HCT116 (cell line): Measurements from ENCODE around the gene PLCL2. TPM values are rescaled to one million over a fixed set of nuclear protein-coding genes. Genes with fewer than 3 reads are reported as not detected.

Experiments
- ATAC-seq: fragments of 200-7000 bp; cut with Tn5 transposase; 2 replicates; pipeline ENCODE4 v1.9.1; 2020; ENCODE audit warnings: mild to moderate bottlenecking, moderate library complexity
- BruUV-seq: library from RNA; stranded (reverse); fragments of 400-500 nt; replicated peaks from 2 replicates; lab custom pipeline; 2021; lab: Mats Ljungman, UMichigan
- CTCF ChIA-PET: fragments of 300-600 bp; sonication (Branson Sonifier 250); formaldehyde crosslinking; loops from one replicate; lab custom pipeline; 2021; ENCODE audit warnings: antibody characterized with exemption; lab: Charles Lee
- POLR2A ChIA-PET: fragments of 300-600, 350-600 bp; sonication (Branson Sonifier 250); formaldehyde crosslinking; loops from one replicate; lab custom pipeline; 2021; ENCODE audit warnings: antibody characterized with exemption; lab: Charles Lee
- RAD21 ChIA-PET, 2 experiments: fragments of 300-600 bp; sonication (Branson Sonifier 250); formaldehyde crosslinking; loops; one replicate each; lab custom pipeline; 2023; ENCODE audit warnings: low total read pairs in 2 of 2; ENCODE audit not compliant: uncharacterized antibody in 2 of 2, unreplicated experiment in 2 of 2, low non-redundant PET in 1 of 2; lab: Charles Lee
- DNase-seq: peaks from one replicate; pipeline ENCODE4 v3.0.0-alpha.2; 2010; ENCODE audit warnings: low read depth, low spot score
- H2AFZ ChIP-seq: fragments of 200-600 bp; shearing (Covaris generic), sonication (generic); 2 replicates; pipeline ENCODE4 v1.6.1; 2017; ENCODE audit warnings: low read depth, mixed run types, mixed read lengths, antibody characterized with exemption, low read length; ENCODE audit not compliant: poor library complexity, severe bottlenecking
- H3K27ac ChIP-seq: 2 replicates; pipeline ENCODE4 v1.5.1; 2012; ENCODE audit warnings: low read depth, low read length
- H3K27me3 ChIP-seq: fragments of 200-600 bp; sonication (generic); 2 replicates; pipeline ENCODE4 v1.6.1; 2016; ENCODE audit warnings: mixed run types, low read length, mixed read lengths; ENCODE audit not compliant: insufficient read depth
- H3K36me3 ChIP-seq, 2 experiments: fragments of 200-500 bp in 1 of 2; fragments of 200-600 bp in 1 of 2; sonication (Bioruptor generic) in 1 of 2; sonication (generic) in 1 of 2; 2 replicates each; pipeline versions ENCODE4 v1.5.1 to v1.6.1; 2014 to 2016; ENCODE audit warnings: low read length in 2 of 2, inconsistent platforms in 1 of 2, mixed read lengths in 1 of 2, mixed run types in 1 of 2; ENCODE audit not compliant: insufficient read depth in 2 of 2, control insufficient read depth in 1 of 2
- H3K4me1 ChIP-seq, 2 experiments: fragments of 200-600 bp in 1 of 2; sonication (generic) in 1 of 2; 2 replicates each; pipeline versions ENCODE4 v1.5.1 to v1.6.1; 2012 to 2017; ENCODE audit warnings: low read length in 2 of 2, inconsistent platforms in 1 of 2, mild to moderate bottlenecking in 1 of 2, mixed read lengths in 1 of 2, mixed run types in 1 of 2, moderate library complexity in 1 of 2; ENCODE audit not compliant: insufficient read depth in 2 of 2, control insufficient read depth in 1 of 2
- H3K4me2 ChIP-seq: fragments of 200-600 bp; sonication (generic); 2 replicates; pipeline ENCODE4 v1.6.1; 2017; ENCODE audit warnings: mixed run types, low read length, mixed read lengths
- H3K4me3 ChIP-seq, 2 experiments: fragments of 200-600 bp in 1 of 2; sonication (generic) in 1 of 2; replicated peaks in 1 of 2; 2 replicates each; pipeline ENCODE4 v1.5.1; 2011 to 2016; ENCODE audit warnings: low read length in 2 of 2, control low read depth in 1 of 2, low read depth in 1 of 2, mild to moderate bottlenecking in 1 of 2, mixed read lengths in 1 of 2, mixed run types in 1 of 2
- H3K79me2 ChIP-seq: fragments of 200-600 bp; sonication (generic); 2 replicates; pipeline ENCODE4 v1.6.1; 2017; ENCODE audit warnings: mild to moderate bottlenecking, mixed run types, low read length, moderate library complexity, mixed read lengths; ENCODE audit not compliant: insufficient read depth
- H3K9ac ChIP-seq: fragments of 200-600 bp; sonication (generic); 2 replicates; pipeline ENCODE4 v1.6.1; 2016; ENCODE audit warnings: low read length, mixed read lengths
- H3K9me2 ChIP-seq: fragments of 200-600 bp; sonication (generic), shearing (Covaris generic); 2 replicates; pipeline ENCODE4 v1.6.1; 2017; ENCODE audit warnings: mixed run types, mild to moderate bottlenecking, moderate library complexity; ENCODE audit not compliant: insufficient read depth
- H3K9me3 ChIP-seq, 2 experiments: fragments of 200-500 bp in 1 of 2; fragments of 200-600 bp in 1 of 2; sonication (Bioruptor generic) in 1 of 2; sonication (generic) in 1 of 2; 2 replicates each; pipeline ENCODE4 v1.6.1; 2014 to 2017; ENCODE audit warnings: low read length in 2 of 2, mixed read lengths in 2 of 2, inconsistent platforms in 1 of 2, low read depth in 1 of 2, mild to moderate bottlenecking in 1 of 2, mixed run types in 1 of 2, moderate library complexity in 1 of 2; ENCODE audit not compliant: control insufficient read depth in 1 of 2, insufficient read depth in 1 of 2
- H4K20me1 ChIP-seq: fragments of 200-600 bp; sonication (generic), shearing (Covaris generic); 2 replicates; pipeline ENCODE4 v1.6.1; 2017; ENCODE audit warnings: mixed run types, mild to moderate bottlenecking, moderate library complexity; ENCODE audit not compliant: insufficient read depth
- ATF3 ChIP-seq: IDR thresholded peaks from 2 replicates; pipeline ENCODE4 v1.6.1; 2012
- CEBPB ChIP-seq: IDR thresholded peaks from 2 replicates; pipeline ENCODE4 v1.6.1; 2012; ENCODE audit warnings: low read depth
- EGR1 ChIP-seq: IDR thresholded peaks from 2 replicates; pipeline ENCODE4 v1.6.1; 2012; ENCODE audit warnings: low read depth
- ELF1 ChIP-seq: IDR thresholded peaks from 2 replicates; pipeline ENCODE4 v1.6.1; 2012; ENCODE audit warnings: low read depth, borderline replicate concordance
- EZH2 ChIP-seq: fragments of 200-600 bp; sonication (generic); IDR thresholded peaks from 2 replicates; pipeline ENCODE4 v1.6.1; 2017; ENCODE audit warnings: antibody characterized with exemption, mixed run types
- FOSL1 ChIP-seq: IDR thresholded peaks from 2 replicates; pipeline ENCODE4 v1.6.1; 2012; ENCODE audit warnings: low read depth
- POLR2AphosphoS5 ChIP-seq: IDR thresholded peaks from 2 replicates; pipeline ENCODE4 v1.6.1; 2011; ENCODE audit warnings: mild to moderate bottlenecking, low read depth, low read length, moderate library complexity
- SIN3A ChIP-seq: IDR thresholded peaks from 2 replicates; pipeline ENCODE4 v1.6.1; 2012; ENCODE audit warnings: low read depth
- SP1 ChIP-seq: IDR thresholded peaks from 2 replicates; pipeline ENCODE4 v1.6.1; 2012; ENCODE audit warnings: low read depth
- YY1 ChIP-seq: IDR thresholded peaks from 2 replicates; pipeline ENCODE4 v1.6.1; 2011; ENCODE audit warnings: low read length, low read depth, moderate library complexity, mild to moderate bottlenecking; ENCODE audit not compliant: insufficient replicate concordance; ENCODE audit errors: extremely low read depth
- intact Hi-C: fragments of 100-400 bp; cut with micrococcal nuclease; formaldehyde crosslinking; loops from 2 replicates; pipeline ENCODE4 v1.10.0; 2022
- total RNA-seq: library from RNA; stranded (reverse); gene quantifications from one replicate; pipeline ENCODE4 v1.2.1, GENCODE V29; 2021; ENCODE audit not compliant: unreplicated experiment
- TF ChIP-seq, protein P1 (sequence below): IDR thresholded peaks from 2 replicates; pipeline ENCODE4 v1.6.1; 2012
- TF ChIP-seq, protein P2 (sequence below): IDR thresholded peaks from 2 replicates; pipeline ENCODE4 v1.6.1; 2012; ENCODE audit warnings: low read depth

Gene PLCL2
- total RNA-seq, 1 experiment from 2014 or later: 2.2 TPM

DNA sequence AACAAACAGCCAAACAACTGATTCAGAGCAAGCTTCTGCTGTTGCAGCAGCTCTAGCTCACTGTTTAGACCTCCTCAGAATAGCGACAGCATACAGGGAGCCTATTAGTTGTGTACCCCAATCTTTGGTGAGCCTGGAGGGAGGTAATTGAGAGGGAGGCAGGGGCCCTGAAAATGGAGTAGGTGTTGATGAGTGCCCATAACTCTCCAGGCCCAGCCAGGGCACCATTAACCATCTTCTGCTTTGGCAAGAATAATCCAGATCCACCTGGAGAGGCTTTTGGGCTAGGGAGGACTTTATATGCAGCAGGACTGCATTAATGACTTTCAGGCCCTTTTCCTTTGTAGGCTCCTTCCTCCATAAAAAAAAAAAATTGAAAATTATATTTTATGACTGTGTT lies 20.9 kb downstream of the PLCL2 start:
- Histone ChIP-seq H3K9me2 (no peaks in the 10 kb centered on the region), H3K9ac (no peak overlapping the region), H3K9me3 (no peaks in the 10 kb centered on the region), H3K27me3 (no peaks in the 10 kb centered on the region), H3K4me3 (no peak overlapping the region), H3K27ac (no peak overlapping the region), H3K36me3 (no peaks in the 10 kb centered on the region), H3K4me1 (peaks cover 20 to 22% of the 10 kb centered on the region in 2 experiments), H3K79me2 (no peaks in the 10 kb centered on the region), H3K4me2 (no peak overlapping the region; the same call in 1 of the 2 replicates)
- ChIA-PET CTCF (no interaction called here), POLR2A (no interaction called here), RAD21 (no interaction called here)
- ATAC-seq: no peak
- BruUV-seq: no TSS peak
- no peak for DNase-seq
- TF ChIP-seq CEBPB (no peak), FOSL1 (no peak), EGR1 (no peak), SIN3A (no peak)
- TF ChIP-seq, all 23 proteins: peak for 0
- Histone ChIP-seq H2AFZ (no peak overlapping the region), H4K20me1 (no peaks in the 10 kb centered on the region)
- intact Hi-C loops: no loop called here

DNA sequence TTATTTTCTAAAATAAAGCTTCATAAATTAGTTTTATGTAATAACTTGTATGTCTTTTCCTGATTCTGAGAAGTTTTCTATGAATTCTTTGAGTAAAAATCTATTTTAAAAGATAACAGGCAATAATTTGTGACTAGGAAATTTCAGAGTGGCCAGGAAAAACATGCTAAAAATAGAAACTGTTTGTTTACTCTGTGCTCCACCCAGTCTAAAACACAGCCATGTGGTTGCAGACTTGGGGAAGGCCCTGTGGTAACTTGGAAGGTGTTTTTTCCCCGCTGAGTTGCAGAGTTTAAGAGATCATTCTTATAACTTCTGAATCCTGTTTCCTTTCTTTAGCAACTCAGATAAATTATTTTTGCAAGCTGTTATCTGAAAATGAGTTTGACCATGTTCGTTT lies 21.9 kb downstream of the PLCL2 start:
- H3K79me2 ChIP-seq: no peaks in the 10 kb centered on the region
- H3K4me2 ChIP-seq: peak overlapping the region; percentile 70
- no peaks in the 10 kb centered on the region for H4K20me1 ChIP-seq
- H3K4me3 ChIP-seq: peak overlapping the region in 1 of 2 experiments; percentile 28; a peak in 1 of 4 replicates
- BruUV-seq: no TSS peak
- no peak overlapping the region for H2AFZ ChIP-seq
- no peaks in the 10 kb centered on the region for H3K9me2 ChIP-seq
- H3K27me3 ChIP-seq: no peaks in the 10 kb centered on the region
- H3K4me1 ChIP-seq: peaks cover 20 to 22% of the 10 kb centered on the region in 2 experiments
- no peak overlapping the region for H3K9ac ChIP-seq
- no peak overlapping the region for H3K27ac ChIP-seq
- intact Hi-C loops: no loop called here
- no peaks in the 10 kb centered on the region for H3K9me3 ChIP-seq
- H3K36me3 ChIP-seq: no peaks in the 10 kb centered on the region
- ATAC-seq: peak; percentile 52; the same call in 1 of the 2 replicates
- POLR2A ChIA-PET: no interaction called here
- RAD21 ChIA-PET: no interaction called here
- CTCF ChIA-PET: no interaction called here
- no peak for DNase-seq
- TF ChIP-seq POLR2AphosphoS5 (no peak), YY1 (no peak), SP1 (peak; percentile 32; the same call in 1 of the 2 replicates), ELF1 (no peak), EZH2 (no peak), ATF3 (no peak)
- TF ChIP-seq, protein P1, sequence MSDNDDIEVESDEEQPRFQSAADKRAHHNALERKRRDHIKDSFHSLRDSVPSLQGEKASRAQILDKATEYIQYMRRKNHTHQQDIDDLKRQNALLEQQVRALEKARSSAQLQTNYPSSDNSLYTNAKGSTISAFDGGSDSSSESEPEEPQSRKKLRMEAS: peak; percentile 54
- TF ChIP-seq, protein P2, sequence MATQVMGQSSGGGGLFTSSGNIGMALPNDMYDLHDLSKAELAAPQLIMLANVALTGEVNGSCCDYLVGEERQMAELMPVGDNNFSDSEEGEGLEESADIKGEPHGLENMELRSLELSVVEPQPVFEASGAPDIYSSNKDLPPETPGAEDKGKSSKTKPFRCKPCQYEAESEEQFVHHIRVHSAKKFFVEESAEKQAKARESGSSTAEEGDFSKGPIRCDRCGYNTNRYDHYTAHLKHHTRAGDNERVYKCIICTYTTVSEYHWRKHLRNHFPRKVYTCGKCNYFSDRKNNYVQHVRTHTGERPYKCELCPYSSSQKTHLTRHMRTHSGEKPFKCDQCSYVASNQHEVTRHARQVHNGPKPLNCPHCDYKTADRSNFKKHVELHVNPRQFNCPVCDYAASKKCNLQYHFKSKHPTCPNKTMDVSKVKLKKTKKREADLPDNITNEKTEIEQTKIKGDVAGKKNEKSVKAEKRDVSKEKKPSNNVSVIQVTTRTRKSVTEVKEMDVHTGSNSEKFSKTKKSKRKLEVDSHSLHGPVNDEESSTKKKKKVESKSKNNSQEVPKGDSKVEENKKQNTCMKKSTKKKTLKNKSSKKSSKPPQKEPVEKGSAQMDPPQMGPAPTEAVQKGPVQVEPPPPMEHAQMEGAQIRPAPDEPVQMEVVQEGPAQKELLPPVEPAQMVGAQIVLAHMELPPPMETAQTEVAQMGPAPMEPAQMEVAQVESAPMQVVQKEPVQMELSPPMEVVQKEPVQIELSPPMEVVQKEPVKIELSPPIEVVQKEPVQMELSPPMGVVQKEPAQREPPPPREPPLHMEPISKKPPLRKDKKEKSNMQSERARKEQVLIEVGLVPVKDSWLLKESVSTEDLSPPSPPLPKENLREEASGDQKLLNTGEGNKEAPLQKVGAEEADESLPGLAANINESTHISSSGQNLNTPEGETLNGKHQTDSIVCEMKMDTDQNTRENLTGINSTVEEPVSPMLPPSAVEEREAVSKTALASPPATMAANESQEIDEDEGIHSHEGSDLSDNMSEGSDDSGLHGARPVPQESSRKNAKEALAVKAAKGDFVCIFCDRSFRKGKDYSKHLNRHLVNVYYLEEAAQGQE: no peak
